Measurements from ENCODE around the gene DAPP1. TPM values are rescaled to one million over a fixed set of nuclear protein-coding genes. Genes with fewer than 3 reads are reported as not detected.

The DAPP1 gene
- total and polyA plus RNA-seq, 2 of the 4 experiments (the other 2 are of a cell fraction), result not detected

- no peaks in the 10 kb centered on the region for H3K9me3 ChIP-seq (ENCODE audit: control insufficient read depth, insufficient read depth, low read length)
- H3K18ac ChIP-seq (ENCODE audit: low read depth, low read length), result no peak overlapping the region
- no peak for DNase-seq
- H3K4me1 ChIP-seq (ENCODE audit: control insufficient read depth, insufficient read depth, low read length), result no peaks in the 10 kb centered on the region
- H2BK5ac ChIP-seq (ENCODE audit: low read depth, low read length, poor library complexity, severe bottlenecking), result no peak overlapping the region
- H4K20me1 ChIP-seq (ENCODE audit: insufficient read depth, low read length), result no peaks in the 10 kb centered on the region
- no peak overlapping the region for H2BK15ac ChIP-seq (ENCODE audit: low read depth, low read length)
- intact Hi-C loops (cut with micrococcal nuclease) (loop anchor here (5.0 kb wide), 1 partner anchor 339 kb away; no protein-coding TSS in a partner anchor), in situ Hi-C loops (cut with MboI; ENCODE audit: low sequenced_read_pairs) (loop anchor here (10.0 kb wide), 1 partner anchor 242 kb away; the partner anchor contains the start of gene TRMT10A), dilution Hi-C loops (cut with HindIII; ENCODE audit: low sequenced_read_pairs, unreplicated experiment) (no loop called here)
- no peak overlapping the region for H3K4ac ChIP-seq (ENCODE audit: low read depth, low read length)
- no peak overlapping the region for H4K5ac ChIP-seq (ENCODE audit: low read depth, low read length)
- H3K36me3 ChIP-seq (ENCODE audit: control insufficient read depth, insufficient read depth, low read length), result no peaks in the 10 kb centered on the region
- peaks cover 5% of the 10 kb centered on the region; the same call in 1 of the 2 replicates for H3K27me3 ChIP-seq (ENCODE audit: control insufficient read depth, insufficient read depth, low read length)
- H3K23ac ChIP-seq (ENCODE audit: low read depth, low read length), result no peak overlapping the region
- H3K4me3 ChIP-seq (ENCODE audit: insufficient read depth, low read depth, low read length), result no peak overlapping the region
- no peaks in the 10 kb centered on the region for H3K9me1 ChIP-seq (ENCODE audit: insufficient read depth, low read length)
- H2AFZ ChIP-seq (replicated peaks; ENCODE audit: low read length, poor library complexity), result no peak overlapping the region
- POLR2A ChIA-PET (ENCODE audit: unreplicated experiment), result no interaction called here
- no peak overlapping the region for H3K4me2 ChIP-seq (ENCODE audit: low read depth, low read length)
- no peak overlapping the region for H2BK20ac ChIP-seq (ENCODE audit: low read depth, low read length)
- no peak overlapping the region for H3K27ac ChIP-seq (ENCODE audit: insufficient read depth, low read length)
- H2BK120ac ChIP-seq (ENCODE audit: low read depth, low read length), result no peak overlapping the region
- H4K91ac ChIP-seq (ENCODE audit: insufficient read depth, low read depth, low read length), result no peak overlapping the region
- BruUV-seq (replicated peaks), result no TSS peak
- WGBS, 2 experiments (ENCODE audit: extremely low coverage in 2 of 2, insufficient read length in 1 of 2), result no CpG with 5 or more reads among the region's 4 CpGs
- TF ChIP-seq USF2 (IDR thresholded peaks at IDR 0.05; ENCODE audit: low read depth, low read length) (no peak), RFX5 (IDR thresholded peaks at IDR 0.05; ENCODE audit: low read depth, low read length) (no peak), BHLHE40 (IDR thresholded peaks at IDR 0.05; ENCODE audit: low read depth, low read length) (no peak), MXI1 (IDR thresholded peaks at IDR 0.05; ENCODE audit: borderline replicate concordance, low read depth, low read length) (no peak), POLR2A (IDR thresholded peaks at IDR 0.05; ENCODE audit: low read depth, low read length) (no peak), MAZ (IDR thresholded peaks at IDR 0.05; ENCODE audit: borderline replicate concordance, low read depth, low read length) (no peak), CEBPB (IDR thresholded peaks at IDR 0.05; ENCODE audit: low read depth, low read length) (no peak), RAD21 (IDR thresholded peaks at IDR 0.05; ENCODE audit: low read length) (no peak), RCOR1 (IDR thresholded peaks at IDR 0.05; ENCODE audit: insufficient replicate concordance, low read length) (no peak), MAFK (IDR thresholded peaks at IDR 0.05; ENCODE audit: low read depth, low read length) (no peak), CHD1 (IDR thresholded peaks at IDR 0.05; ENCODE audit: low read depth, low read length) (no peak), FOS (IDR thresholded peaks at IDR 0.05; ENCODE audit: low read depth, low read length) (no peak), SMC3 (IDR thresholded peaks at IDR 0.05; ENCODE audit: low read depth, low read length) (no peak), ELK1 (IDR thresholded peaks at IDR 0.05; ENCODE audit: borderline replicate concordance, low read depth, low read length) (no peak), NFE2L2 (IDR thresholded peaks at IDR 0.05; ENCODE audit: low read depth, low read length) (no peak)
- TF ChIP-seq, protein P1, sequence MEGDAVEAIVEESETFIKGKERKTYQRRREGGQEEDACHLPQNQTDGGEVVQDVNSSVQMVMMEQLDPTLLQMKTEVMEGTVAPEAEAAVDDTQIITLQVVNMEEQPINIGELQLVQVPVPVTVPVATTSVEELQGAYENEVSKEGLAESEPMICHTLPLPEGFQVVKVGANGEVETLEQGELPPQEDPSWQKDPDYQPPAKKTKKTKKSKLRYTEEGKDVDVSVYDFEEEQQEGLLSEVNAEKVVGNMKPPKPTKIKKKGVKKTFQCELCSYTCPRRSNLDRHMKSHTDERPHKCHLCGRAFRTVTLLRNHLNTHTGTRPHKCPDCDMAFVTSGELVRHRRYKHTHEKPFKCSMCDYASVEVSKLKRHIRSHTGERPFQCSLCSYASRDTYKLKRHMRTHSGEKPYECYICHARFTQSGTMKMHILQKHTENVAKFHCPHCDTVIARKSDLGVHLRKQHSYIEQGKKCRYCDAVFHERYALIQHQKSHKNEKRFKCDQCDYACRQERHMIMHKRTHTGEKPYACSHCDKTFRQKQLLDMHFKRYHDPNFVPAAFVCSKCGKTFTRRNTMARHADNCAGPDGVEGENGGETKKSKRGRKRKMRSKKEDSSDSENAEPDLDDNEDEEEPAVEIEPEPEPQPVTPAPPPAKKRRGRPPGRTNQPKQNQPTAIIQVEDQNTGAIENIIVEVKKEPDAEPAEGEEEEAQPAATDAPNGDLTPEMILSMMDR (conservative IDR thresholded peaks at IDR 0.05; ENCODE audit: low read depth, low read length), result no peak
- H3K79me1 ChIP-seq (ENCODE audit: low read depth in 1 of 2, low read length in 2 of 2), result no peaks in the 10 kb centered on the region
- no peak overlapping the region for H2AK9ac ChIP-seq (replicated peaks; ENCODE audit: low read depth, low read length, poor library complexity)
- ATAC-seq (ENCODE audit: low read depth), result no peak
- no peak overlapping the region for H3K56ac ChIP-seq (ENCODE audit: extremely low read depth, insufficient read depth, low read length)
- no peak overlapping the region for H4K8ac ChIP-seq (ENCODE audit: low read depth in 2 of 2, low read length in 2 of 2)
- CTCF ChIA-PET, result no interaction called here
- no peak overlapping the region for H2AK5ac ChIP-seq (ENCODE audit: low read depth, low read length)
- no peak overlapping the region for H3K14ac ChIP-seq (replicated peaks; ENCODE audit: low read depth, low read length)
- no peak overlapping the region for H3K9ac ChIP-seq (ENCODE audit: low read depth, low read length)
These were observed 10.1 kb upstream of the DAPP1 start for GRCh38 chr4:99806545-99806944.
